ENCODE data around the gene TMEM181. TPM values are rescaled to one million over a fixed set of nuclear protein-coding genes. Genes with fewer than 3 reads are reported as not detected.

TMEM181 gene
- total and polyA plus RNA-seq, 8 donors = 14.1 to 32.8 (median 23.1) TPM

DNA sequence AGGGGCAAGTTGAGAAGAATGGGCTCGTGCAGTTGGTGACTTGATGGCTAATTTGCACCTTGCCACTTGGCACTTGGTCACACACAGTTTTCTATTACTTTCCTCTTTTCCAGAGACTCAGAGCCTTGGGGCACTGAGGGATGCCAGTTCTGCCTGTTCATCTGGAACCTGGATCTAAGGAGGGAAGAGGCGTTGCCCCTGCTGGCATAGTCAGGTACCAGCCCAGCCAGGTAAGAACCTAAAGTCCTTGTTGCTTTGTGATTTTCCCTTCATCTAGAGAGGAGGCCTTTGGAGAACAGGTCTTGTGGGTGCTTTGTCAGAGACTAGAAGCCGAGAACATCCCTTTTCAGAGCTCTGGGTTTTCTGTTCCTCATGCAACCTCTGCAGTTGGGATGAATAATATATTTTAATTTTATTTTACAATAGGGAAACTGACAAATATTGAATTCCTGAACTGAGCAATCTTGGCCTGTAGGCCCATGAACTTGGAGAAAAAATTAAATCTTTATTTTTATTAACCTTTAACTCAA is 101.3 kb downstream of the TMEM181 start:
- Histone ChIP-seq H3K4me1 (no peaks in the 10 kb centered on the region), H3K27ac (no peak overlapping the region), H3K9me3 (no peaks in the 10 kb centered on the region), H3K36me3 (no peaks in the 10 kb centered on the region), H3K27me3 (no peaks in the 10 kb centered on the region), H3K4me3 (no peak overlapping the region)
- intact Hi-C loops (cut with DNase I) = no loop called here
- DNase-seq (no peak), ATAC-seq (no peak), FAIRE-seq (no peak)
- 86 to 96% methylated on average over 3 of the region's 3 CpGs for WGBS, 2 donors
- TF ChIP-seq, protein P1, sequence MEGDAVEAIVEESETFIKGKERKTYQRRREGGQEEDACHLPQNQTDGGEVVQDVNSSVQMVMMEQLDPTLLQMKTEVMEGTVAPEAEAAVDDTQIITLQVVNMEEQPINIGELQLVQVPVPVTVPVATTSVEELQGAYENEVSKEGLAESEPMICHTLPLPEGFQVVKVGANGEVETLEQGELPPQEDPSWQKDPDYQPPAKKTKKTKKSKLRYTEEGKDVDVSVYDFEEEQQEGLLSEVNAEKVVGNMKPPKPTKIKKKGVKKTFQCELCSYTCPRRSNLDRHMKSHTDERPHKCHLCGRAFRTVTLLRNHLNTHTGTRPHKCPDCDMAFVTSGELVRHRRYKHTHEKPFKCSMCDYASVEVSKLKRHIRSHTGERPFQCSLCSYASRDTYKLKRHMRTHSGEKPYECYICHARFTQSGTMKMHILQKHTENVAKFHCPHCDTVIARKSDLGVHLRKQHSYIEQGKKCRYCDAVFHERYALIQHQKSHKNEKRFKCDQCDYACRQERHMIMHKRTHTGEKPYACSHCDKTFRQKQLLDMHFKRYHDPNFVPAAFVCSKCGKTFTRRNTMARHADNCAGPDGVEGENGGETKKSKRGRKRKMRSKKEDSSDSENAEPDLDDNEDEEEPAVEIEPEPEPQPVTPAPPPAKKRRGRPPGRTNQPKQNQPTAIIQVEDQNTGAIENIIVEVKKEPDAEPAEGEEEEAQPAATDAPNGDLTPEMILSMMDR (IDR thresholded peaks at IDR 0.05) = no peak

DNA sequence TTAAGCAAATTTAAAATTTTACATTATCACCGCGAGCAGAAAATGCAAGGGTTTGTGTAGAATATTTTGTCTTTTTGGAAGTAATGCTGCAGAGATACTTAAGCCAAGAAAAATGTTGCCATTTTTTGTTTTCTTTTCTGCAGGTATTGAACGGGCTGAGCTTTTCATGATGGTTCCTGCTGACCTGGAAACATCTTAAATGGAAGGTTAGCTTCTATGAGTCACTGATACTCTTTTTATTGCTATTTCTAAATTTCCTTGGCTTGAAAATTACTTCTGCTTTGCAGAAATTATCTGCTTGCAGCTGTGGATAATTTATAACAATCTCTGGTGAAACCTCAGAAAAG is 102.7 kb downstream of the TMEM181 start:
- WGBS, 2 donors = 75 to 80% methylated on average over 3 of the region's 3 CpGs
- Histone ChIP-seq H3K27ac (no peak overlapping the region), H3K9me3 (no peaks in the 10 kb centered on the region), H3K36me3 (no peaks in the 10 kb centered on the region), H3K4me3 (no peak overlapping the region), H3K27me3 (no peaks in the 10 kb centered on the region), H3K4me1 (no peaks in the 10 kb centered on the region)
- FAIRE-seq (no peak), ATAC-seq (no peak), DNase-seq (no peak)
- intact Hi-C loops (cut with DNase I) = no loop called here
- TF ChIP-seq, protein P1 (IDR thresholded peaks at IDR 0.05) = no peak

DNA sequence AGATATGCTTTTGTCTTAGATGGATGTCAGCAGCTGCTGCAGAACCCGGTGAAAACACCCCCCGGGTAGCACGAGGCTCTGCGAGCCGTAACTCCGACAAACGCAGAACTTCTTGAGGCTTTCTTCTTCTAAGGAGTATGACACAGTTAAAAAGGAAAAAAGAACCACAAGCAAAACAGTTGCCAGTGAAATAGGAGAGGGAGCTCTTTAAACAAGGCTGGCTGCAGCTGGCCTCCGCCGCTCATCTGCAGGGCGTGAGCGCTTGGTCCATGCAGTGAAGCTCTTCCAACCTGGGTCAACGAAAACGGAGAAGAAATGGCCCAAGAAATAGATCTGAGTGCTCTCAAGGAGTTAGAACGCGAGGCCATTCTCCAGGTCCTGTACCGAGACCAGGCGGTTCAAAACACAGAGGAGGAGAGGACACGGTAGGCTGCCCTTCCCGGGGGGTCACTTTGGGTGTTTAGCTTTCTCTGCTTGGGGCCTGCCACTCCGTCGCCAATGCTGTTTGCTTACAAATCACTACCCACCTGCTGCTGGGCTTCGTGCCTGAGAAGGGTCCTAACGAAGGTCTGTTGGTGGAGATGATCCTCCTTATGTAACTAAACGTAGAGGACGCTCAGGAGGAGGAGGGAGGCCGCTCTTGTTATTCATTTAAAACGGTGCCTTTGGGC is 103.2 kb downstream of the TMEM181 start:
- Histone ChIP-seq H3K4me3 (no peak overlapping the region), H3K27ac (peak overlapping the region in 2 of 4 donors; percentile 11 to 24)
- TF ChIP-seq, protein P1 (IDR thresholded peaks at IDR 0.05) = no peak

DNA sequence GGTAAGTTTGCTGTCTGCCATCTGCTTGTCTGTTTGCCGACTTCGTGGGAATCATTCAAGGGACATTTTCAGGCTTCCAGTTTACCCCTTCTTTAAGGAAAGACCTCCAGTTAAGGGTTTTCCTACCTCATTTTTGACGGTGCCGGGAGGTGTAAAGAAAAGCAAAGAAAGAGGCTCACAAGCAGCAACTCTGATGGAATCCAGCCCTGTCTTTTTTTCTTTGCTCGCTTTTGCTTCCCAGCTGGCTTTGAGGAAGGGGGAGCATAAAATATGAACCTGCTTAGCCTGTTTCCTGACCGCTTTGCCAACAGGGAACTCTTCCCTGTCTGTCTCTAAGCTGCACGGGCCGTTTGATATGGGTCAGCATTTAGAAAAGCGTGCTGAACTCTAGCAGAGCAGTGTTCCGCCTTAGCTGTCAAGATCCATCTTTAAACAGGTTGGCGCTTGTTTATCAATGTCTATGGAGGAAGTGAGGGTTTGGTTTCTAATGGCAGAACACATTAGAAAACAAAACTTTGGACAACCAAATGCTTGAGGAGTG is 103.8 kb downstream of the TMEM181 start:
- H3K9me3 ChIP-seq = no peaks in the 10 kb centered on the region
- 35 to 40% methylated on average over 11 of the region's 11 CpGs for WGBS, 2 donors
- intact Hi-C loops (cut with DNase I) = no loop called here
- FAIRE-seq = no peak
- H3K4me1 ChIP-seq = no peaks in the 10 kb centered on the region
- ATAC-seq = peak in 3 of 4 donors; percentile 59 to 65 (median 60)
- H3K27ac ChIP-seq = peak overlapping the region in 2 of 4 donors; percentile 11 to 24
- DNase-seq = no peak
- TF ChIP-seq, protein P1 (IDR thresholded peaks at IDR 0.05) = no peak
- no peaks in the 10 kb centered on the region for H3K27me3 ChIP-seq
- H3K36me3 ChIP-seq = no peaks in the 10 kb centered on the region
- H3K4me3 ChIP-seq = no peak overlapping the region

More for the DNA sequence above, 103.2 kb downstream of the TMEM181 start:
- H3K36me3 ChIP-seq = no peaks in the 10 kb centered on the region
- H3K4me1 ChIP-seq = no peaks in the 10 kb centered on the region
- no peaks in the 10 kb centered on the region for H3K9me3 ChIP-seq
- intact Hi-C loops (cut with DNase I) = no loop called here
- DNase-seq (no peak), ATAC-seq (peak in 2 of 4 donors; percentile 15 to 33), FAIRE-seq (no peak)
- H3K27me3 ChIP-seq = no peaks in the 10 kb centered on the region
- WGBS, 2 donors = 72 to 75% methylated on average over 27 of the region's 27 CpGs

DNA sequence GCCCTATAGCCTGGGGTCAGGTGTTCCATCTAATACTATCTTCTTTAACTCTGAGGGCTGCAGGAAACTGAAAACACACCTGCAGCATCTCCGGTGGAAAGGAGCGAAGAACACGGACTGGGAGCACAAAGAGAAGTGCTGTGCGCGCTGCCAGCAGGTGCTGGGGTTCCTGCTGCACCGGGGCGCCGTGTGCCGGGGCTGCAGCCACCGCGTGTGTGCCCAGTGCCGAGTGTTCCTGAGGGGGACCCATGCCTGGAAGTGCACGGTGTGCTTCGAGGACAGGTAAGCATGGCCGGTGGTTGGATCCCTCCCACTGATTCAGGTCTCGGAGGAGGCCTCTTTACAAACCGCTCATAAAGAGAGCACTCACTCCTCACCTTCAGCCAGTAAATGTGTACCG is 105.4 kb downstream of the TMEM181 start:
- no peak for FAIRE-seq
- 90 to 95% methylated on average over 18 of the region's 18 CpGs for WGBS, 2 donors
- TF ChIP-seq, protein P1 (IDR thresholded peaks at IDR 0.05) = no peak
- intact Hi-C loops (cut with DNase I) = no loop called here
- H3K4me1 ChIP-seq = peaks cover 4 to 7% (median 4%) of the 10 kb centered on the region in 3 donors
- no peaks in the 10 kb centered on the region for H3K9me3 ChIP-seq
- H3K27ac ChIP-seq = no peak overlapping the region
- ATAC-seq = no peak
- H3K4me3 ChIP-seq = no peak overlapping the region
- H3K27me3 ChIP-seq = no peaks in the 10 kb centered on the region
- no peak for DNase-seq
- H3K36me3 ChIP-seq = no peaks in the 10 kb centered on the region
